ENCODE results near the gene ACAA1.
A peak's percentile ranks its signal among the peaks of the same experiment; 100 is the strongest.

Gene ACAA1

GRCh38 chr3:38121451-38121831 lies 15.5 kb downstream of the ACAA1 start:
- TF ChIP-seq, protein P1, sequence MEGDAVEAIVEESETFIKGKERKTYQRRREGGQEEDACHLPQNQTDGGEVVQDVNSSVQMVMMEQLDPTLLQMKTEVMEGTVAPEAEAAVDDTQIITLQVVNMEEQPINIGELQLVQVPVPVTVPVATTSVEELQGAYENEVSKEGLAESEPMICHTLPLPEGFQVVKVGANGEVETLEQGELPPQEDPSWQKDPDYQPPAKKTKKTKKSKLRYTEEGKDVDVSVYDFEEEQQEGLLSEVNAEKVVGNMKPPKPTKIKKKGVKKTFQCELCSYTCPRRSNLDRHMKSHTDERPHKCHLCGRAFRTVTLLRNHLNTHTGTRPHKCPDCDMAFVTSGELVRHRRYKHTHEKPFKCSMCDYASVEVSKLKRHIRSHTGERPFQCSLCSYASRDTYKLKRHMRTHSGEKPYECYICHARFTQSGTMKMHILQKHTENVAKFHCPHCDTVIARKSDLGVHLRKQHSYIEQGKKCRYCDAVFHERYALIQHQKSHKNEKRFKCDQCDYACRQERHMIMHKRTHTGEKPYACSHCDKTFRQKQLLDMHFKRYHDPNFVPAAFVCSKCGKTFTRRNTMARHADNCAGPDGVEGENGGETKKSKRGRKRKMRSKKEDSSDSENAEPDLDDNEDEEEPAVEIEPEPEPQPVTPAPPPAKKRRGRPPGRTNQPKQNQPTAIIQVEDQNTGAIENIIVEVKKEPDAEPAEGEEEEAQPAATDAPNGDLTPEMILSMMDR (conservative IDR thresholded peaks at IDR 0.05; ENCODE audit: low read depth, low read length) = no peak
- no peak for DNase-seq (ENCODE audit: low read depth)
- no peak overlapping the region for H3K4me3 ChIP-seq (ENCODE audit: low read length)

DNA sequence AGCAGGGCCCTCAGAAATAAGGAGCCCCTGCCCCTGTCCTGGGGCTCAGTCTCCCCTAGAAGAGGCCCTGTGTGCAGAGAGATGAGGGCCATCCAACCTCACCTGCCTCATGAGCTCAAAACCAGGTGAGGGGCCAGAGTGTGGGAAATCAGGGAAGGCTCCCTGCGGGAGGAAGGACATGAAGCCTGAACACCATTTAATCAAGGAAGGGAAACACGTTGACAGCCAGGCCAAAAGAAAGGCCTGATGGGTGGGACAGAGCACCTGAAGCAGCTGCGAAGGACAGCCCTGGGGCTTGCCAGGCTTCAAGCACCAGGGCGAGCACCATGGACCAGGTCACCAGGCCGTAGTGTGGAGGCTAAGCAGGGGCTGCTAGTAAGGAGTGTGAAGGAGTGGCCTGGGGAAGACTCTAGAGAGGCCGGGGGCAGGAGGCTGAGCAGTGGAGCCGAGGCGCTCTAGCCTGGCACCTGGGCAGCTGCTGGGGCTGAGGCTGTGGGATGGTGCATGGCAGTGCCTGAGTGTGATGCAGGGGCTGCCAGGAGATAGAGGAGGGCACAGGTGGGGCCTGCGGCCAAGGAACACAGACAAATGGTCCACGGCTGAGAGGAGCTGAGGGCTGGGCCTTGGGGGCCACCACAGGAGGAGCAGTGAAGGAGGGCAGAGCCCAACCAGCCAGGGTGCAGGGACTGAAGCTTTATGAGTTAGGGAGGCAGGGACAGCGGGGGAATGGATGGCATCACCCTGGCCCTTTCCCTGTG lies 16.1 kb downstream of the ACAA1 start:
- TF ChIP-seq, protein P1 (conservative IDR thresholded peaks at IDR 0.05; ENCODE audit: low read depth, low read length) = no peak
- DNase-seq (ENCODE audit: low read depth) = no peak
- no peak overlapping the region for H3K4me3 ChIP-seq (ENCODE audit: low read length)

- no peak for DNase-seq (ENCODE audit: low read depth)
- TF ChIP-seq, protein P1 (conservative IDR thresholded peaks at IDR 0.05; ENCODE audit: low read depth, low read length) = no peak
- no peak overlapping the region for H3K4me3 ChIP-seq (ENCODE audit: low read length)
Measured at GRCh38 chr3:38119821-38120692, 16.9 kb downstream of the ACAA1 start.

DNA sequence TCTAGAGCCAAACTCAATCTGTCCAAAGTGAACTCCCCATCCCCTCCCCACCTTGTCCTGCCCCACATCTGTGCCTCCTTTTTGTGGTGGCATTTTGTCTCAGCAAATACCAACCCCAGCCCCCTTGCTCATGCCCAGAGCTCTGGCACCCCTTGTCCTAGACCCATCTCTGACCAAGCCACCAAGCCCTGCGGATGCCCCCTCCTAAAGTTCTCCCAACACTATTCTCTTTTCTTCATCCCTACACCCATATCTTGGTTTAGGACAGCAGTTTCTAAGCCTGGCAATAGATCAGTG lies 17.7 kb downstream of the ACAA1 start:
- H3K4me3 ChIP-seq (ENCODE audit: low read length) = no peak overlapping the region
- TF ChIP-seq, protein P1 (conservative IDR thresholded peaks at IDR 0.05; ENCODE audit: low read depth, low read length) = no peak
- no peak for DNase-seq (ENCODE audit: low read depth)

DNA sequence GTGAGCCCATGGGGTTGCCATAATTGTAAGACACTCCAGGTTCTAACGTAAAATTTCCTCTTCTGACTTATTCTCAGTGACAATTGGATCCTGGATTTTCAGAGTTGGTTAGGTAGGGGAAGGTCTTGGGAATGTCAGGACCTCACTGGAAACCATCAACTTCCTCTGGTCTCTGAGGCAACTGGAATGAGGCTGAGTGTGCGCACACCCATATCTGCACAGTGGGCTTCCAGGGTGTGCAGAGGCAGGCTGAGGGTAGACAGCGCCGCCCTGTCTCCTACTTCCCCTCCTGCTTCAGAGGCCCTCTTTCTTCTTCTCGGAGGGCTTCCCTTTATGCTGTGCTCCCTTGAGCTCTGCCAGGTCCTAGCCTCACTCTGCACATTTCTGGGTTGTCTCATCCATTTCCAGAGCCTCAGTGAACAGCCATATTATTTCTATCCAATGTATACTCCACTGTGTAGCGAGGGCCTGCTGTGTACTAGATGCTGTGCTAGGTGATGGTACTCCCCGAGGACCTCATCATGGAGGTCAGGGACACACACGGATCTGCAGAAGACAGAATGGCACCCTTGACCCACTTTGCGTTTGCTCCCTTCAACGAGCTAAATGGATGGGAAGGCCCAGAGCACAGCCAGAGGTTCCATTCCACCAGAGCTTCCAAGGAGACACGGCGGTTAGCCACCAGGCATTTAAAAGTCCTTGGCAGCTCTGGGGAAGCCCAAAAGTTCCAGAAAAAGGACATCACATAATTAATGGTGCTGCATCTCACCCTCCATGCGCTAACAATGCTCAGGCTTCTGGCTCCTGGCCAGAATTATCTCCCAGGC lies 18.3 kb downstream of the ACAA1 start:
- no peak overlapping the region for H3K4me3 ChIP-seq (ENCODE audit: low read length)
- DNase-seq (ENCODE audit: low read depth) = no peak
- TF ChIP-seq, protein P1 (conservative IDR thresholded peaks at IDR 0.05; ENCODE audit: low read depth, low read length) = no peak

GRCh38 chr3:38117748-38118420 lies 19.0 kb downstream of the ACAA1 start:
- H3K4me3 ChIP-seq (ENCODE audit: low read length) = no peak overlapping the region
- DNase-seq (ENCODE audit: low read depth) = no peak
- TF ChIP-seq, protein P1 (conservative IDR thresholded peaks at IDR 0.05; ENCODE audit: low read depth, low read length) = peak; percentile 85
